GM19193 (cell line): ENCODE results near the gene LRIG1.

Experiments used
- POLR2A ChIP-seq: IDR thresholded peaks from 4 replicates; pipeline ENCODE4 v1.6.1; 2011; ENCODE audit not compliant: insufficient read depth, insufficient read length; ENCODE audit errors: extremely low read depth

The LRIG1 gene

GRCh38 chr3:66403323-66403990 is 97.4 kb downstream of the LRIG1 start:
- no peak for TF ChIP-seq POLR2A

- TF ChIP-seq POLR2A = no peak
Measured at GRCh38 chr3:66402596-66403290, 98.1 kb downstream of the LRIG1 start.

- TF ChIP-seq POLR2A = no peak
Measured at GRCh38 chr3:66401675-66402491, 98.9 kb downstream of the LRIG1 start.

GRCh38 chr3:66401157-66401550 is 99.7 kb downstream of the LRIG1 start:
- TF ChIP-seq POLR2A = no peak

- TF ChIP-seq POLR2A = no peak
Measured at GRCh38 chr3:66400411-66401156, 100.2 kb downstream of the LRIG1 start.

- no peak for TF ChIP-seq POLR2A
Measured at GRCh38 chr3:66399529-66400232, 101.1 kb downstream of the LRIG1 start.

- TF ChIP-seq POLR2A = no peak
Measured at GRCh38 chr3:66398228-66399025, 102.4 kb downstream of the LRIG1 start.

GRCh38 chr3:66397745-66398144 is 103.1 kb downstream of the LRIG1 start:
- TF ChIP-seq POLR2A = no peak

- TF ChIP-seq POLR2A = no peak
Measured at GRCh38 chr3:66396888-66397287, 103.9 kb downstream of the LRIG1 start.

GRCh38 chr3:66396161-66396760 is 104.6 kb downstream of the LRIG1 start:
- TF ChIP-seq POLR2A = no peak

GRCh38 chr3:66395635-66396034 is 105.2 kb downstream of the LRIG1 start:
- no peak for TF ChIP-seq POLR2A

- no peak for TF ChIP-seq POLR2A
Measured at GRCh38 chr3:66394753-66395249, 106.0 kb downstream of the LRIG1 start.
